Fibroblast of the conjunctiva (primary cell): ENCODE data around the gene CHD6.

ENCODE experiments used
- DNase-seq: peaks from one replicate; pipeline ENCODE4 v3.0.0-alpha.2; 2010; ENCODE audit warnings: low read depth

Gene CHD6

GRCh38 chr20:41394081-41394480 is 224.1 kb downstream of the CHD6 start:
- DNase-seq, result no peak

GRCh38 chr20:41393705-41394066 is 224.5 kb downstream of the CHD6 start:
- no peak for DNase-seq

GRCh38 chr20:41392871-41393704 is 225.1 kb downstream of the CHD6 start:
- DNase-seq, result peak; percentile 34

- no peak for DNase-seq
These were observed 225.9 kb downstream of the CHD6 start for GRCh38 chr20:41392295-41392694.

GRCh38 chr20:41391587-41392001 is 226.6 kb downstream of the CHD6 start:
- DNase-seq, result no peak

- DNase-seq, result no peak
These were observed 227.3 kb downstream of the CHD6 start for GRCh38 chr20:41390889-41391288.

- no peak for DNase-seq
These were observed 230.7 kb downstream of the CHD6 start for GRCh38 chr20:41387444-41387851.

- DNase-seq, result peak; percentile 65
These were observed 231.4 kb downstream of the CHD6 start for GRCh38 chr20:41386502-41387427.

GRCh38 chr20:41382791-41383305 is 235.3 kb downstream of the CHD6 start:
- DNase-seq, result no peak

GRCh38 chr20:41380551-41381193 is 237.5 kb downstream of the CHD6 start:
- DNase-seq, result no peak

- DNase-seq, result no peak
These were observed 238.6 kb downstream of the CHD6 start for GRCh38 chr20:41379551-41379950.

GRCh38 chr20:41377275-41377674 is 240.9 kb downstream of the CHD6 start:
- no peak for DNase-seq

- DNase-seq, result no peak
These were observed 241.8 kb downstream of the CHD6 start for GRCh38 chr20:41376349-41376748.

GRCh38 chr20:41375846-41376245 is 242.3 kb downstream of the CHD6 start:
- no peak for DNase-seq

- DNase-seq, result no peak
These were observed 244.0 kb downstream of the CHD6 start for GRCh38 chr20:41373931-41374920.

GRCh38 chr20:41373251-41373783 is 244.9 kb downstream of the CHD6 start:
- no peak for DNase-seq

GRCh38 chr20:41371371-41371770 is 246.8 kb downstream of the CHD6 start:
- DNase-seq, result no peak

GRCh38 chr20:41370176-41370575 is 248.0 kb downstream of the CHD6 start:
- no peak for DNase-seq

GRCh38 chr20:41369673-41370072 is 248.5 kb downstream of the CHD6 start:
- DNase-seq, result no peak

- DNase-seq, result no peak
These were observed 250.2 kb downstream of the CHD6 start for GRCh38 chr20:41367956-41368355.

GRCh38 chr20:41367393-41367695 is 250.8 kb downstream of the CHD6 start:
- DNase-seq, result no peak
